Measurements from ENCODE around the gene ANKRD22.
"Not testable (repeated sequence)": the region's sequence is repeated elsewhere in the genome, so short reads cannot be mapped to it uniquely, and the experiment has no call there.

Gene ANKRD22

DNA sequence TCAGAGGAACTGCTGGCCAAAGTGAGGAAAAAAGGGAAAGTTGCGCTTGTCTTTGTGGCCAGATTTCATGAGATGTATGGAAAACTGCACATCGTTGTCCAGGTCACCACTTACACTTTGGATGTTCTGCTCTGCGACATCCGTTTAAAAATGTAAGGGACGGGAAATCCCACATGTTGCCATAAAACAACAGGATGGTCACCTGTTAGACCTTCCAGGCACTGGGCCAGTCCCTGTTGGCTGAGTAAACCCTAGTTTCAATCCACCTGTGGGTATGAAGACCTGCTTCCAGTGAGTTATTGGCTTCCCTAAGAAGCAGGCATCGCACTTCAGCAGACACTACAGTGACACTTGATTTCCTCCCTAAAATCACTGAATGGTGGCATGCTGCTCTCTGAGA, 25.7 kb upstream of the ANKRD22 start:
- no peak for DNase-seq (ENCODE audit: low read depth)

DNA sequence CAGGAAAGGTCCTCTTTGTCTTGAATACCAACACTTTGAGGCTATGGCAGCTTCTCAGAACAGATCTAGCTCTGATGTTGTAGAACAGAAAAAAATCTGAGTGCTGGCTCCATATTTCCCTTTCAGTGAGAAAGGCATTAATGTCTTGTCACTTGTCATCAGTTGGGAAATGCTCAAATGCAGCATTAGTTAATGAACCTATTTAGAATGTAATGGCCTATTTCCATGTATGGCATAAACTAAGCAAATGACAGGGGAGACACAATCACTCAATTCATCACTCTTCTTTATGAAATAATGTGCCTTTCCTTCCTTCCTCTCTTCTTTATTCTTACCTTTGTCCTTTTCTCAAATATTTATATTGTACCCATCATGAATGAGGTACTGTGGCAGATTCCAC, 23.4 kb upstream of the ANKRD22 start:
- DNase-seq (ENCODE audit: low read depth), result no peak

DNA sequence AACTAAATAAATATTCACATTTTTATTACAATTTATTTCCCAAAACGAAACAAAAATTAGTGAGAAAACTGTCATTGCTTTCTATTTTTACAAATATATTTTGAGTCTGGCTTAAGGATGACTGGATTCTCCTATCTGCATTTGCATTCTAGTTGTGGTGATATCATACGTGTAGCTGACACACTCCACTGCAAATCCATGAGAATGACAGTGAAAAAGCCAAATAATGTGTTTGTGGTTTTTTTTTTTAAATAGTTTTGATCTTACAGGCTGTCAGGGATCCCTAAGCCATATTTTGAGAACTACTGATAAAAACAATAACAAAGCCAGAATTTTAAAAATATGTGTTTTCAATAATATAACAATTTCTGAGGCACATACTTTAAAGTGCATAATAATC, 22.6 kb upstream of the ANKRD22 start:
- no peak for DNase-seq (ENCODE audit: low read depth)

- DNase-seq (ENCODE audit: low read depth), result no peak
Measured at GRCh38 chr10:88873757-88874156, 22.1 kb upstream of the ANKRD22 start.

GRCh38 chr10:88870089-88870488, 18.4 kb upstream of the ANKRD22 start:
- no peak for DNase-seq (ENCODE audit: low read depth)

GRCh38 chr10:88866454-88866853, 14.8 kb upstream of the ANKRD22 start:
- DNase-seq (ENCODE audit: low read depth), result no peak

DNA sequence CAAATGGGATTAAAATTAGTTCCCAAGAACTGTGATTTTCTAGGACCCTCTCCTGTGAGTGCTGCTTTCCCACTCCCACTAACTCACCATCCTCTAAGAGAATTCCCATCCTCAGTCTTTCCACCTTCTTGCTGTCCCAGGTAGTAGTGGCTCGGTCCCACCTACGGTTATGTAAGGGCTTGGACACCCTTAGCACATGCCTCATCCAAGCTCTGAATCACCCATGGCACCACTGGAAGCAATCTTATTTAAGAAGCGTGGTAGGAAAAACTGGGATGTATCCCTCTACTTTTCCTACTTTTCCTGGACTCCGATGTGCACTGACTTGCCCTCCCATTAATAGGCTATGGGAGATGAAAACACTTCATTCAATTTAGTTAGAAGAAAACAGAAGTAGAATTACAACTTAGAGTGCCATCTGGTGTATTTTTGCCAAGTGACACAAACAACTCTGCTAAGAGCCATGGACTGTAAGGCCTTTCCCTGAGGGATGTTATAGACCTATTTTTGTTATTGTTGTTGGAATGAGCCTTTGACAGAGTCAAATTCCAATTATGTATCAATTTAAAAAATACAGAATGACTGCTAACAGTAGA, 13.7 kb upstream of the ANKRD22 start:
- no peak for DNase-seq (ENCODE audit: low read depth)

GRCh38 chr10:88861036-88861435, 9.4 kb upstream of the ANKRD22 start:
- no peak for DNase-seq (ENCODE audit: low read depth)

DNA sequence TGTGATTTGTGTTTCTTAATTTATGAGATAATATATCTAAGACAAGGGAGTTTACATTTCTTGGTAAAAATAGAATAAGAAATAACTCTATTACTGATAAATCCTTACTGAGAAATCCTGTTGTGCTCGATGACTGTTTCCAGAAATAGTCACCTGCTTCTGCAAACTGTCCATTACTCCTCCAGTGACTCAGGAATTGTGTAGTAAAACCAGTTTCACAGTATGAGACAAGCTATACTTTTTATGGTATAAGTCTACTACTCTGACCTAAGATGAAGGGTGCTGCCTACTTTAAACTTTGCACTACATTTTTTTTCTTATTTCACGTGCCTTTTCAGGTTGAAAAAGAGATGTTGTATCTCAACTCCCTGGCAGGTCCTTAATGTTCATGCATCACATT, 6.8 kb upstream of the ANKRD22 start:
- no peak for DNase-seq (ENCODE audit: low read depth)

DNA sequence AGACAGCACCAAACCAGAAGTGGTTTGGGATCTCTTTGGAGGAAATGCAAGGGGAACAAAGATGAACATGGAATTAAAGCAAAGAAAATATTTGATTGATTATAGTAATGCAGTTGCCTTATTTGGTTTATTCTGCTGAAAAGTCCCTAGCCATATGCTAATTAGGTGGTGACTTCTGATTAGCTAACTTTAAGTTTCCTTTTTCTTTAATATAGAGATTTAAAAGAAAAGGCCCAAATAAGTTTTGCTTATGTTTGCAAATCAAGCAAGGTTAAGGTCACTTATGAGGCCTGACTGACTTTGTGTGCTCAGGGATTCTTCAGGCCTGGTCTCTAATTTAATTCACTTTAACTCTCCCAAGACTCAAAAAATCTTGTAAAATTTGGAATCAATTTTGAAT, 6.2 kb upstream of the ANKRD22 start:
- DNase-seq (ENCODE audit: low read depth), result no peak

DNA sequence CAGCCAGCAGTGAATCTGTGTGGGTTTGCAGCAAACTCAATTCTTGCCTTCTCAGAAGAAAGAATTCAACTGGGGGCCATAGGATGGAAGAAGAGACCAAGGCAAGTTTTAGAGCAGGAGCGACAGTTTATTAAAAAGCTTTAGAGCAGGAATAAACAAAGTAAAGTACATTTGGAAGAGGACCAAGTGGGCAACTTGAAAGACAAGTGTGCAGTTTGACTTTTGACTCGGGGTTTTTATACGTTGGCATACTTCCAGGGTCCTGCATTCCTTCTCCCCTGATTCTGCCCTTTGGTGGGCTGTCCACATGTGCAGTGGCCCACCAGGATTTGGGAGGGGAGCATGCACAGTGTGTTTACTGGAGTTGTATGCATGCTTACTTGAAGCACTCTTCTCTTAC, 3.0 kb upstream of the ANKRD22 start:
- DNase-seq (ENCODE audit: low read depth), result no peak

DNA sequence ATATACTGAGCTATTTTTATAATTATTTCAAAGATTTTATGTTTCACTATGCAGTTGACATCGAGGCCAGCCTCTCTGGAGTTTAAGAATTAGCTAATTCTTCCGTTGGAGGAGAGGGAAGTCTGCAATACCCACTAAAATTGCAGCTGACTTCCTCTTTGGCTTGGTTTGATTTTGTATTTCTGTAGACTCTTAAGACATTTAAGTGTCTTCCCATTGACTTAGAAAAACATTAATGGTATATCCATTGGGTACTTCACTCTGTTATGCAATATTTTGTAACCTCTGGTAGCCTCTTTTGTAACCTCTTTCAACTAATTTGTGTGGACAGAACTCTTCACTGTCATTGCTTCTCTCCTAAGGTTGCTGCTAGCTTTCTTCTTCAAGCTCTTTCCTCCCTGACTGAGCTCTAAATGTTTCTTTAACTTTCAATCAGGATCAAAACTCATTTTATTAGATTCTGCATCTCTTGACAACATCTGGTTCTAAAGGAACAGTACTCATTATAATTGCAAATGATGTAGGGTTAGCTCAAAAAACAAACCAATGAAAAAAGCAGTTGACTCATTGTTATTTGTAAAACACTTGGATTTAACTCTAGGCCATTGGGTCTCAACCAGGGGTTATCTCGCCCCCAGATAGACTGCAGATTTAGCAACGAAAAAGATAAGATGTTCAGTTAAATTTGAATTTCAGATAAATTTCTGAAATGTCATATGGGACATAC, 1.7 kb upstream of the ANKRD22 start:
- no peak for DNase-seq (ENCODE audit: low read depth)

DNA sequence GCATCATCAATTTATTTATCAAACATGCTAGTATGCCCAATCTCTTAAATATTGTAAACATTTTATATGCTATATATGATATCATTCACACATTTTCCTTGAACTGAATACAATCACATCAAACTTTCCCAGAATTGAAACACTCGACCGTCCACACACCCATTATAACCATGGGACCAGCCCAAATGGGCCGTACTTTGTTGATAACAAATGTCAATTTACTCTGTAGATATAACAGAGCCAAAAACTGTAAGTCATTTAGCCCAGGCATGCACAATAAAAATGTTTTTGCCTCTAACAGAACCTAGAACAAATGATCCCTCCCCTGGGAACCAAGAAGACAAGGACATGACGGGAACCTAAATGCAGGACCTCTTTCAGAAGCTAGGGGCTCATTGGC, 683 bp upstream of the ANKRD22 start:
- no peak for DNase-seq (ENCODE audit: low read depth)

GRCh38 chr10:88850712-88851111, 932 bp downstream of the ANKRD22 start:
- DNase-seq (ENCODE audit: low read depth), result no peak

DNA sequence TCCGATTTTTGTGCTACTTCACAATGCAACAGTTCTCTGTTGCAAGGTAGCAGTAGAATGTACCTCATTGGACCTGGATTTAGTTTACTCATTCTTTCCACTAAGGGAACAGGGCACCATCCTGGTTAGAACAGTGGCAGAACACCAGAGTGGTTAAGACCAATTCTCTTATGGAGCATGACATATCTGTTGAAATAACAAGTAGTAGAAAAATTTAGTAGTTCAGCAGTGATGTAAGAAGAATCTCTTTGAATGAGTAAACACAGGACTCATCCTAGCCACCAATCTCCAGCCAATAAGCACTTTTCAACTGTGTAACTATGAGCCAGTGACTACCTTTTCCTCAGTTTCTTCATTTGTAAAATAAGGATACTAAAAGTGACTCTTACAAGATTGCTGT, 2.4 kb downstream of the ANKRD22 start:
- no peak for DNase-seq (ENCODE audit: low read depth)

GRCh38 chr10:88848499-88848898, 3.1 kb downstream of the ANKRD22 start:
- no peak for DNase-seq (ENCODE audit: low read depth)

GRCh38 chr10:88843171-88843570, 8.5 kb downstream of the ANKRD22 start:
- DNase-seq (ENCODE audit: low read depth), result no peak

DNA sequence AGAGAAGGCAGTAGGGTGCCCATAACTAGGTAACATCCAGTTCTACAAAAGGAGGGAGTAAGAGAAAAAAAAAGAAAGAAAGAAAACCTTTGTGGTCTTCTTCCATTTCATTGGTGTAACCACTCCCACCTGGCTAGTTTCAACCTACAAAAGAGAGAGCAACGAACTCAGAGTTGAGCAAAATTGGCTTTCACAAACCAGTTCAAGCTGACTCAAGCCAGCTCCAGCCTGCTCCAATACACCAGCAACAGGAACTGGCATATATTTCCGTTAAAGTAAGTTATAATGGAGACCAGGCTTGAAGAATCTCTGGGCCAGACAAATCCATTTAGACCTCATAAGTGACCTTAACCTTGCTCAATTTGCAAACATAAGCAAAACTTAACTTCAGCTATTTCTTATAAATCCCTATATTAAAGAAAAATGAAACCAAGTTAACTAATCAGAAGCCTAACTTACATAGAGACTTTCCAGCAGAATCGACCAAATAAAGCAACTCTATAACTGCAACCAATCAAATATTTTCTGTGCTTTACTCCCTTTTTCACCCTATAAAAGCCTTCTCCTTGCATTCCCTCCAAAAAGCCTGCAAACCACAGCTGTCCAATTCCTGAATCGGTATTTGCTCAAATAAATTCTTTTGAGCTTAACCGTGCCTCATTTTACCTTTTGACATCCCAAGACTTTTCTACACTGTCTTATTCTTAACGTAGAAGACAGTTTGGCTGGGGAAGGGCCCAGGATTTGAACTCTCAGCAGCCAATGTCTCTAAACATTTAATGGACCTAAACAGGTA, 10.1 kb downstream of the ANKRD22 start:
- DNase-seq (ENCODE audit: low read depth), result no peak

DNA sequence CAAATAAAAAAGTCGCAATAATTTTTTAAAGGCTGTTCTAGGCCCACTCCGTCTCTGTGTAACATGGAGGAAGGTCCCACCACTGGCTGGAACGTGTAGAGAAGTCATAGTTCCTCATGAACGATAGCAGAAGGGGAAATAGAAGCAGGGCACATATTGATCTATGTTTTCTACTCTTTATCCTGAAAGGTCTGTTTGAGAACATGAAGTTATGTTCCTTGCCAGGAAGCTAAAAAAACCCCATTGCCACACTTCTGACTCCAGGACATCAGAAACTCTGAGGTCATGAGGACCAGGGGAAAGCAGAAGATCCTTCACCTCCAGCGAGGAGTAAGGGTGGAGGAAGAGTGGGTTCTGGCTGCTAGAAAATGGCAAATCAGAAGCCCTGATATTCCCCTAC, 10.8 kb downstream of the ANKRD22 start:
- no peak for DNase-seq (ENCODE audit: low read depth)

DNA sequence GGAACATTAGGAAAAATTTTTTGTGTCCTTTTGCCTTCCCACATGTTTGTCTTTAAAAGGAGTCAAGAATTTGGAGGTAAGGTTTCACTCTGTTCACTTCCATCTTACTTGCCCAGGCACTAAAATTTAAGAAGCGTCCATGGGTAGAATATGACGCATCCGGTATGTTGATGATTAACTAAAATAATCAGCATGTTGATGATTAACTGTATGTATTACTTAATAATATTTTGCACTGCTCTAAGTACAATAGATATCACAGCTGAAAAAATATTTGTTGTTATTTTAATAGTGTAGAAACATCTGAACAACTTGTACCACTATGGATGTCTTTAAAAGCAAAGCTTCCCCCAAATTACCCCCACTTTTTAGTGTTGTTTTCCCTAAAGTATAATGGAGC, 11.5 kb downstream of the ANKRD22 start:
- no peak for DNase-seq (ENCODE audit: low read depth)

DNA sequence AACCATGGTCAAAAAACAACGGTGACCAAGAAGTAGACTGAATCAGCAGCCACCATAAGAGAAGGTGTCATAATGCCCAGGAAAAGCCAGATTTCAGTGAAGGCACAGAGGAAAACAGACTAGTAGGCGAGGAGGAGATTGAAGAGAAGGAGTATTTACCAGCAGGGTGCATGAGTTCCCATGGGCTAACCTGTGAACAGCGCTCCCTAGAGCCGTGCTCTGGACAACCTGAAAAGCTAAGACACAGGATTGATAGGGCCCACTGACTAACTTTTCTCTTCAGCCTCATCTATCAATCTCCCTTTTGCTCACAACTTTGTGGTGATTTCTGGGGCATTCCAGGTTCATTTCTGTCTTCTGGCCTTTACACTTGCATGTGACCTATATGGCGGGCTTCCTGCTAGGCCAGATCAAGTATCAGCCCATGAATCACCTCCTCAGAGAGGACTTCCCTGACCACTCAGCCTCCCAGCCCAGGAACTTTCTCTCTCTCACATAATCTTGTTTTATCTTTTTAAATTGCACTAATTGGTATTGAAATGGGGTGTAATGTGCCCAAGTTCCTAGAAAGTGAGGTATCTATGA, 12.8 kb downstream of the ANKRD22 start:
- no peak for DNase-seq (ENCODE audit: low read depth)

- DNase-seq (ENCODE audit: low read depth), result not testable (repeated sequence)
Measured at GRCh38 chr10:88837632-88838031, 14.0 kb downstream of the ANKRD22 start.

DNA sequence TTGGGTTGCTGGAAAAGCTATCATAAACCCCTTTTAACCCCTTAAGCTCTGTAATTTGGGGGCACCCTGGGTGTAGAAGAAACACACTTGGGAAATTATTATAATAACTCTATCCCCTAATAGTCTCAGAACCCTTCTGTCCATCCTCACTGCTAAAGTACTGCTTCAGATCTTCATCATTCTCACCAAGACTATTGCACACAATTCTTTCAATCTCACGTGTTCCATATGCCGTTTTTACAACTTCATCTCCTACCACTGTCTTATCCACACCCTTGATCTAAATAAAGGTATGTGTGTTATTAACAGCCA, 15.8 kb downstream of the ANKRD22 start:
- no peak for DNase-seq (ENCODE audit: low read depth)
